ENCODE results near the gene RBPJ.

The RBPJ gene

GRCh38 chr4:26464420-26465095 is 143.7 kb downstream of the RBPJ start:
- Mint-ChIP-seq H3K36me3 (ENCODE audit: low read depth) (no peaks in the 10 kb centered on the region), H3K4me1 (ENCODE audit: low read depth) (no peaks in the 10 kb centered on the region), H3K27ac (no peak overlapping the region), H3K4me3 (no peak overlapping the region), H3K27me3 (ENCODE audit: low read depth) (no peaks in the 10 kb centered on the region), H3K9me3 (no peaks in the 10 kb centered on the region)
- no peak for DNase-seq (ENCODE audit: low spot score)

GRCh38 chr4:26466578-26467270 is 145.9 kb downstream of the RBPJ start:
- Mint-ChIP-seq H3K27ac (no peak overlapping the region), H3K4me1 (ENCODE audit: low read depth) (no peaks in the 10 kb centered on the region), H3K4me3 (no peak overlapping the region), H3K9me3 (no peaks in the 10 kb centered on the region), H3K36me3 (ENCODE audit: low read depth) (no peaks in the 10 kb centered on the region), H3K27me3 (ENCODE audit: low read depth) (peaks cover 5% of the 10 kb centered on the region)
- DNase-seq (ENCODE audit: low spot score), result no peak

GRCh38 chr4:26467724-26468123 is 146.9 kb downstream of the RBPJ start:
- Mint-ChIP-seq H3K4me3 (no peak overlapping the region), H3K4me1 (ENCODE audit: low read depth) (no peaks in the 10 kb centered on the region), H3K27ac (no peak overlapping the region), H3K9me3 (no peaks in the 10 kb centered on the region), H3K27me3 (ENCODE audit: low read depth) (peaks cover 5% of the 10 kb centered on the region), H3K36me3 (ENCODE audit: low read depth) (no peaks in the 10 kb centered on the region)
- no peak for DNase-seq (ENCODE audit: low spot score)

GRCh38 chr4:26468283-26468949 is 147.6 kb downstream of the RBPJ start:
- no peaks in the 10 kb centered on the region for H3K4me1 Mint-ChIP-seq (ENCODE audit: low read depth)
- peaks cover 5% of the 10 kb centered on the region for H3K27me3 Mint-ChIP-seq (ENCODE audit: low read depth)
- no peaks in the 10 kb centered on the region for H3K9me3 Mint-ChIP-seq
- H3K27ac Mint-ChIP-seq, result no peak overlapping the region
- H3K4me3 Mint-ChIP-seq, result no peak overlapping the region
- H3K36me3 Mint-ChIP-seq (ENCODE audit: low read depth), result no peaks in the 10 kb centered on the region
- no peak for DNase-seq (ENCODE audit: low spot score)

- no peaks in the 10 kb centered on the region for H3K36me3 Mint-ChIP-seq (ENCODE audit: low read depth)
- H3K9me3 Mint-ChIP-seq, result no peaks in the 10 kb centered on the region
- no peak for DNase-seq (ENCODE audit: low spot score)
- H3K4me1 Mint-ChIP-seq (ENCODE audit: low read depth), result no peaks in the 10 kb centered on the region
- no peak overlapping the region for H3K27ac Mint-ChIP-seq
- peaks cover 5% of the 10 kb centered on the region for H3K27me3 Mint-ChIP-seq (ENCODE audit: low read depth)
- H3K4me3 Mint-ChIP-seq, result no peak overlapping the region
Observed at GRCh38 chr4:26468977-26469376, 148.2 kb downstream of the RBPJ start.

GRCh38 chr4:26471890-26472289 is 151.1 kb downstream of the RBPJ start:
- Mint-ChIP-seq H3K27me3 (ENCODE audit: low read depth) (peaks cover 5% of the 10 kb centered on the region), H3K4me1 (ENCODE audit: low read depth) (no peaks in the 10 kb centered on the region), H3K27ac (no peak overlapping the region), H3K4me3 (no peak overlapping the region), H3K9me3 (no peaks in the 10 kb centered on the region), H3K36me3 (ENCODE audit: low read depth) (no peaks in the 10 kb centered on the region)
- DNase-seq (ENCODE audit: low spot score), result no peak

- Mint-ChIP-seq H3K27me3 (ENCODE audit: low read depth) (peaks cover 5% of the 10 kb centered on the region), H3K4me3 (no peak overlapping the region), H3K9me3 (no peaks in the 10 kb centered on the region), H3K36me3 (ENCODE audit: low read depth) (no peaks in the 10 kb centered on the region), H3K4me1 (ENCODE audit: low read depth) (no peaks in the 10 kb centered on the region), H3K27ac (no peak overlapping the region)
- no peak for DNase-seq (ENCODE audit: low spot score)
Observed at GRCh38 chr4:26473893-26474292, 153.1 kb downstream of the RBPJ start.

GRCh38 chr4:26474551-26474950 is 153.7 kb downstream of the RBPJ start:
- H3K4me1 Mint-ChIP-seq (ENCODE audit: low read depth), result no peaks in the 10 kb centered on the region
- H3K27ac Mint-ChIP-seq, result no peak overlapping the region
- H3K27me3 Mint-ChIP-seq (ENCODE audit: low read depth), result peaks cover 5% of the 10 kb centered on the region
- H3K36me3 Mint-ChIP-seq (ENCODE audit: low read depth), result no peaks in the 10 kb centered on the region
- no peak for DNase-seq (ENCODE audit: low spot score)
- no peak overlapping the region for H3K4me3 Mint-ChIP-seq
- H3K9me3 Mint-ChIP-seq, result no peaks in the 10 kb centered on the region

- Mint-ChIP-seq H3K9me3 (no peaks in the 10 kb centered on the region), H3K27me3 (ENCODE audit: low read depth) (peaks cover 2% of the 10 kb centered on the region), H3K27ac (no peak overlapping the region), H3K4me3 (no peak overlapping the region), H3K4me1 (ENCODE audit: low read depth) (no peaks in the 10 kb centered on the region), H3K36me3 (ENCODE audit: low read depth) (no peaks in the 10 kb centered on the region)
- no peak for DNase-seq (ENCODE audit: low spot score)
Observed at GRCh38 chr4:26475716-26476115, 154.9 kb downstream of the RBPJ start.

GRCh38 chr4:26476545-26476944 is 155.7 kb downstream of the RBPJ start:
- H3K4me3 Mint-ChIP-seq, result no peak overlapping the region
- no peaks in the 10 kb centered on the region for H3K27me3 Mint-ChIP-seq (ENCODE audit: low read depth)
- no peaks in the 10 kb centered on the region for H3K36me3 Mint-ChIP-seq (ENCODE audit: low read depth)
- no peaks in the 10 kb centered on the region for H3K4me1 Mint-ChIP-seq (ENCODE audit: low read depth)
- no peak for DNase-seq (ENCODE audit: low spot score)
- H3K27ac Mint-ChIP-seq, result no peak overlapping the region
- H3K9me3 Mint-ChIP-seq, result no peaks in the 10 kb centered on the region

GRCh38 chr4:26478330-26478729 is 157.5 kb downstream of the RBPJ start:
- H3K4me1 Mint-ChIP-seq (ENCODE audit: low read depth), result no peaks in the 10 kb centered on the region

GRCh38 chr4:26482508-26483462 is 162.0 kb downstream of the RBPJ start:
- no peak overlapping the region for H3K27ac Mint-ChIP-seq
- H3K9me3 Mint-ChIP-seq, result no peaks in the 10 kb centered on the region
- no peaks in the 10 kb centered on the region for H3K36me3 Mint-ChIP-seq (ENCODE audit: low read depth)
- H3K27me3 Mint-ChIP-seq (ENCODE audit: low read depth), result peaks cover 2% of the 10 kb centered on the region
- DNase-seq (ENCODE audit: low spot score), result no peak
- no peak overlapping the region for H3K4me3 Mint-ChIP-seq
- no peaks in the 10 kb centered on the region for H3K4me1 Mint-ChIP-seq (ENCODE audit: low read depth)

More at GRCh38 chr4:26478330-26478729, 157.5 kb downstream of the RBPJ start:
- Mint-ChIP-seq H3K27ac (no peak overlapping the region), H3K9me3 (no peaks in the 10 kb centered on the region), H3K27me3 (ENCODE audit: low read depth) (peaks cover 2% of the 10 kb centered on the region), H3K36me3 (ENCODE audit: low read depth) (no peaks in the 10 kb centered on the region), H3K4me3 (no peak overlapping the region)
- DNase-seq (ENCODE audit: low spot score), result no peak

- Mint-ChIP-seq H3K4me3 (no peak overlapping the region), H3K9me3 (no peaks in the 10 kb centered on the region), H3K27ac (no peak overlapping the region), H3K27me3 (ENCODE audit: low read depth) (peaks cover 3% of the 10 kb centered on the region), H3K4me1 (ENCODE audit: low read depth) (no peaks in the 10 kb centered on the region), H3K36me3 (ENCODE audit: low read depth) (no peaks in the 10 kb centered on the region)
- DNase-seq (ENCODE audit: low spot score), result no peak
Observed at GRCh38 chr4:26484032-26484515, 163.3 kb downstream of the RBPJ start.

Measured in T-helper 2 cell treated with Interferon-gamma antibody and Interleukin-4, amounts not matched to agents 5 μg/mL and 100 μg/mL, for 36 hours (primary cell).